ENCODE results near the gene OLFM2.

DNA sequence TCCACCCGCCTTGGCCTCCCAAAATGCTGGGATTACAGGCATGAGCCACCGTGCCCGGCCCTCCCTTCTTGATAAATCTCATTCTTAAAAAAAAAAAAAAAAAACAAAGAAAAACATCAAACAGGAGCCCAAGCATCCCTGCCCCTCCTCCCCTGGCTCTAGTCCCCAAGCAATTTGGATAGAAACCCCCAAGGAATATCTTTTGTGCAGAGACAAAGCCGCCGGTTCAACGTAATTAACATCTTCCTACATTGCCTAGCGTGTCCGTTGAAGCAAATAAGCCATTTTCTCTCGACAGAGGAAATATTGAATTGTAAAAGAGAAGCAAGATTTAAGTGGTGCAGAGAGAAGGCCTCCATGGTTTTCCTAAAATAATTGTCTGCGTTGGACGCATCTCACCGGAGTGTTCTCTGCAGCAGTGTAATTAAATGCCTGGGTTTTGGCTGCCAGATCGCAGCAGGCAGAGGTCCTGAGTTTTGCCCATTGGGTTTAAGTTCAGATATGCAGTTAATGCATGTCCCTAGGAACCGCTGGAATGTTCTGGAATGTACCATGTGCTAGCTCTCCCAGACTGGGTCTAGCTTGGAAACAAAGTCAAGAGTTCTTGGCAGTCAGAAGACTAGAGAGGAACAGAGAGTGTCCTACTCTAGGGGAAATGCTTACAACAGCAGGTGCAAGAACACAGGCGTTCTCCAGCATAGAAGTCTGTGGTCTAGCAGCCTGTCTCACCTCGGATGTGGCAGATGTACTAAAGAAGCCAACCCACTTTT, 70.4 kb downstream of the OLFM2 start:
- TF ChIP-seq EZH2 (IDR thresholded peaks at IDR 0.05; ENCODE audit: insufficient read depth, poor library complexity, severe bottlenecking) (no peak), EZH2phosphoT487 (IDR thresholded peaks at IDR 0.05; ENCODE audit: insufficient read depth, low read depth) (no peak)
